ENCODE results near the gene UBR1. TPM values are rescaled to one million over a fixed set of nuclear protein-coding genes. Genes with fewer than 3 reads are reported as not detected.

UBR1 gene
- total RNA-seq, 1 experiment from 2014 or later = 17.9 TPM

GRCh38 chr15:43126356-43126755 is 20.5 kb upstream of the UBR1 start:
- H3K4me3 ChIP-seq (replicated peaks in 1 of 2; ENCODE audit: low read depth in 1 of 2, low read length in 2 of 2) = no peak overlapping the region
- H3K36me3 ChIP-seq (ENCODE audit: control insufficient read depth in 1 of 2, insufficient read depth in 2 of 2, low read length in 2 of 2) = no peaks in the 10 kb centered on the region
- ATAC-seq = no peak
- POLR2A ChIA-PET = no interaction called here
- H3K27ac ChIP-seq (ENCODE audit: low read depth, low read length) = no peak overlapping the region
- no peak overlapping the region for H3K9ac ChIP-seq (ENCODE audit: low read length)
- no peaks in the 10 kb centered on the region for H3K9me3 ChIP-seq (ENCODE audit: control insufficient read depth in 1 of 2, insufficient read depth in 1 of 2, low read depth in 1 of 2, low read length in 2 of 2)
- peaks cover 10 to 31% of the 10 kb centered on the region in 2 experiments; a peak in 3 of 4 replicates for H3K4me1 ChIP-seq (ENCODE audit: control insufficient read depth in 1 of 2, insufficient read depth in 2 of 2, low read length in 2 of 2)
- no peak overlapping the region for H3K4me2 ChIP-seq (ENCODE audit: low read length)
- BruUV-seq (replicated peaks) = no TSS peak
- RAD21 ChIA-PET (ENCODE audit: low non-redundant PET in 1 of 2, low total read pairs in 2 of 2, uncharacterized antibody in 2 of 2, unreplicated experiment in 2 of 2) = no interaction called here
- no peaks in the 10 kb centered on the region for H3K27me3 ChIP-seq (ENCODE audit: insufficient read depth, low read length)
- H3K79me2 ChIP-seq (ENCODE audit: insufficient read depth, low read length) = no peaks in the 10 kb centered on the region
- no peaks in the 10 kb centered on the region for H4K20me1 ChIP-seq (ENCODE audit: insufficient read depth)
- CTCF ChIA-PET = no interaction called here
- H3K9me2 ChIP-seq (ENCODE audit: insufficient read depth) = no peaks in the 10 kb centered on the region
- DNase-seq (ENCODE audit: low read depth, low spot score) = no peak
- H2AFZ ChIP-seq (ENCODE audit: low read depth, low read length, poor library complexity, severe bottlenecking) = no peak overlapping the region
- TF ChIP-seq ZNF274 (IDR thresholded peaks at IDR 0.05; ENCODE audit: low read depth, low read length) = no peak
- no peak for TF ChIP-seq CEBPB (IDR thresholded peaks at IDR 0.05; ENCODE audit: low read depth)
- no peak for TF ChIP-seq EZH2phosphoT487 (IDR thresholded peaks at IDR 0.05; ENCODE audit: borderline replicate concordance)
- no peak for TF ChIP-seq ZBTB33 (IDR thresholded peaks at IDR 0.05; ENCODE audit: extremely low read depth, insufficient replicate concordance, low read length)
- TF ChIP-seq SRF (IDR thresholded peaks at IDR 0.05; ENCODE audit: low read depth) = no peak
- no peak for TF ChIP-seq JUND (IDR thresholded peaks at IDR 0.05)
- no peak for TF ChIP-seq POLR2A (IDR thresholded peaks at IDR 0.05; ENCODE audit: borderline replicate concordance, extremely low read depth, insufficient read depth, insufficient read length)
- intact Hi-C loops (cut with micrococcal nuclease) = no loop called here

DNA sequence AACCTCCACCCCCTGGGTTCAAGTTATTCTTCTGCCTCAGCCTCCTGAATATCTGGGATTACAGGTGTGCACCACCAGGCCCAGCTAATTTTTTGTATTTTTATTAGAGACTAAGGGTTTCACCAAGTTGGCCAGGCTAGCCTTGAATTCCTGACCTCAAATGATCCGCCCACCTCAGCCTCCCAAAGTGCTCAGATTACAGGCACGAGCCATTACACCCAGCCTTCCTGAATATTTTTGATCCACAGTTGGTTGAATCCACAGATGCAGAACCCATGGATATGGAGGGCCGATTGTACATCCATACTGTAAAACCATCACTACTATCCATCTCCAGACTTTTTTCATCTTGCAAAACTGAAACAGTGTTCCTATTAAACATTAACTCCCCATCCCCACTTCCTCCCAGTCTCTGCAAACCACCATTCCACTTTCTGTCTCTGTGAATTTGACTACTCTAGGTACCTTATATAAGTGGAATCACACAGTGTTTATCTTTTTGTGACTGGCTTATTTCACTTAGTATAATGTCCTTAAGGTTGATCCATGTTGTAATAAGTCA is 19.3 kb upstream of the UBR1 start:
- Histone ChIP-seq H3K79me2 (ENCODE audit: insufficient read depth, low read length) (no peaks in the 10 kb centered on the region), H3K4me1 (ENCODE audit: control insufficient read depth in 1 of 2, insufficient read depth in 2 of 2, low read length in 2 of 2) (peaks cover 10 to 31% of the 10 kb centered on the region in 2 experiments; a peak in 3 of 4 replicates), H3K36me3 (ENCODE audit: control insufficient read depth in 1 of 2, insufficient read depth in 2 of 2, low read length in 2 of 2) (no peaks in the 10 kb centered on the region), H3K27ac (ENCODE audit: low read depth, low read length) (no peak overlapping the region), H3K4me2 (ENCODE audit: low read length) (no peak overlapping the region), H3K27me3 (ENCODE audit: insufficient read depth, low read length) (no peaks in the 10 kb centered on the region), H3K9me2 (ENCODE audit: insufficient read depth) (no peaks in the 10 kb centered on the region), H3K9me3 (ENCODE audit: control insufficient read depth in 1 of 2, insufficient read depth in 1 of 2, low read depth in 1 of 2, low read length in 2 of 2) (no peaks in the 10 kb centered on the region), H2AFZ (ENCODE audit: low read depth, low read length, poor library complexity, severe bottlenecking) (no peak overlapping the region), H4K20me1 (ENCODE audit: insufficient read depth) (no peaks in the 10 kb centered on the region), H3K9ac (ENCODE audit: low read length) (no peak overlapping the region), H3K4me3 (replicated peaks in 1 of 2; ENCODE audit: low read depth in 1 of 2, low read length in 2 of 2) (no peak overlapping the region)
- intact Hi-C loops (cut with micrococcal nuclease) = no loop called here
- no TSS peak for BruUV-seq (replicated peaks)
- no peak for TF ChIP-seq ZFX (IDR thresholded peaks at IDR 0.05)
- no peak for TF ChIP-seq ELF1 (IDR thresholded peaks at IDR 0.05; ENCODE audit: borderline replicate concordance, low read depth)
- TF ChIP-seq, protein P1, sequence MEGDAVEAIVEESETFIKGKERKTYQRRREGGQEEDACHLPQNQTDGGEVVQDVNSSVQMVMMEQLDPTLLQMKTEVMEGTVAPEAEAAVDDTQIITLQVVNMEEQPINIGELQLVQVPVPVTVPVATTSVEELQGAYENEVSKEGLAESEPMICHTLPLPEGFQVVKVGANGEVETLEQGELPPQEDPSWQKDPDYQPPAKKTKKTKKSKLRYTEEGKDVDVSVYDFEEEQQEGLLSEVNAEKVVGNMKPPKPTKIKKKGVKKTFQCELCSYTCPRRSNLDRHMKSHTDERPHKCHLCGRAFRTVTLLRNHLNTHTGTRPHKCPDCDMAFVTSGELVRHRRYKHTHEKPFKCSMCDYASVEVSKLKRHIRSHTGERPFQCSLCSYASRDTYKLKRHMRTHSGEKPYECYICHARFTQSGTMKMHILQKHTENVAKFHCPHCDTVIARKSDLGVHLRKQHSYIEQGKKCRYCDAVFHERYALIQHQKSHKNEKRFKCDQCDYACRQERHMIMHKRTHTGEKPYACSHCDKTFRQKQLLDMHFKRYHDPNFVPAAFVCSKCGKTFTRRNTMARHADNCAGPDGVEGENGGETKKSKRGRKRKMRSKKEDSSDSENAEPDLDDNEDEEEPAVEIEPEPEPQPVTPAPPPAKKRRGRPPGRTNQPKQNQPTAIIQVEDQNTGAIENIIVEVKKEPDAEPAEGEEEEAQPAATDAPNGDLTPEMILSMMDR (IDR thresholded peaks at IDR 0.05 in 2 of 3, conservative IDR thresholded peaks at IDR 0.05 in 1 of 3; ENCODE audit: borderline replicate concordance in 1 of 3, insufficient read depth in 1 of 3, low read depth in 2 of 3, low read length in 2 of 3) = no peak
- no peak for TF ChIP-seq POLR2A (IDR thresholded peaks at IDR 0.05; ENCODE audit: borderline replicate concordance, extremely low read depth, insufficient read depth, insufficient read length)
- no peak for TF ChIP-seq ATF3 (IDR thresholded peaks at IDR 0.05)
- TF ChIP-seq YY1 (IDR thresholded peaks at IDR 0.05; ENCODE audit: extremely low read depth, insufficient replicate concordance, low read depth, low read length) = no peak
- ATAC-seq (no peak), DNase-seq (ENCODE audit: low read depth, low spot score) (no peak)
- ChIA-PET RAD21 (ENCODE audit: low non-redundant PET in 1 of 2, low total read pairs in 2 of 2, uncharacterized antibody in 2 of 2, unreplicated experiment in 2 of 2) (no interaction called here), CTCF (no interaction called here), POLR2A (no interaction called here)

Data from HCT116 (cell line).